Brain microvascular endothelial cell (primary cell): ENCODE data around the gene NOL9.

Experiments
- DNase-seq: peaks from one replicate; pipeline ENCODE4 v3.0.0-alpha.2; 2020
- H3K27ac ChIP-seq: fragments of 250-450 bp; sonication (Bioruptor Pico); 2 replicates; pipeline ENCODE4 v1.5.1; 2020; ENCODE audit warnings: mild to moderate bottlenecking, moderate library complexity
- H3K27me3 ChIP-seq: fragments of 250-450 bp; sonication (Bioruptor Pico); replicated peaks from 2 replicates; pipeline ENCODE4 v1.5.1; 2020; ENCODE audit warnings: mild to moderate bottlenecking
- H3K36me3 ChIP-seq: fragments of 250-450 bp; sonication (Bioruptor Pico); replicated peaks from 2 replicates; pipeline ENCODE4 v1.5.1; 2020; ENCODE audit warnings: mild to moderate bottlenecking
- H3K4me3 ChIP-seq: 2 replicates; pipeline ENCODE4 v1.5.1; 2011; ENCODE audit warnings: low read depth, mild to moderate bottlenecking, control low read depth, low read length, moderate library complexity
- in situ Hi-C: cut with HindIII; loops from 2 replicates; pipeline ENCODE4 v1.10.0; 2017; ENCODE audit warnings: low sequenced_read_pairs, low pct_ligation_motif_present
- TF ChIP-seq, protein P1 (sequence below): IDR thresholded peaks from 2 replicates; pipeline ENCODE4 v1.5.1; 2011; ENCODE audit warnings: low read depth, mild to moderate bottlenecking, moderate library complexity, low read length, control low read depth, inconsistent platforms; ENCODE audit errors: missing control alignments

The NOL9 gene

DNA sequence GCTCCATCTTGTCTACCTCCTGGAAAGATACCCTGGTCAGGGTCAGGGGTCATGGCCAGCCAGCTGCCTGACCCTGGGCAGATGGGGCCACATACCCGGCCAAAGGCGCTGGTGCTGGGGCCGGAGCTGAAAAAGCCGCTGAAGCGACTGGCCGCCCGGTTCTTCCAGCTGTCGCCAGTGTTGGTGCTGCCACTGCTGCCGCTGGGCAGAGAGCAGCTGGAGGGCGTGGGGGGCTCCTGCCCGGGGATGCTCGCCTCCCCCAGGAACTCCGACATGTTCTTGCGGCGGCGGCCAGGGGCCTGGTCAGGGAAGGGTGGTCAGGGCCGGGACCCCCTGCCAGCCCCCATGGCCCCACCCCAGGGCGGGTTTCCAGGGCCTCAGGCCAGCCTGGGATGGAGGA is 81.2 kb downstream of the NOL9 start:
- no peaks in the 10 kb centered on the region for H3K27me3 ChIP-seq
- H3K4me3 ChIP-seq, result no peak overlapping the region
- DNase-seq, result no peak
- TF ChIP-seq, protein P1, sequence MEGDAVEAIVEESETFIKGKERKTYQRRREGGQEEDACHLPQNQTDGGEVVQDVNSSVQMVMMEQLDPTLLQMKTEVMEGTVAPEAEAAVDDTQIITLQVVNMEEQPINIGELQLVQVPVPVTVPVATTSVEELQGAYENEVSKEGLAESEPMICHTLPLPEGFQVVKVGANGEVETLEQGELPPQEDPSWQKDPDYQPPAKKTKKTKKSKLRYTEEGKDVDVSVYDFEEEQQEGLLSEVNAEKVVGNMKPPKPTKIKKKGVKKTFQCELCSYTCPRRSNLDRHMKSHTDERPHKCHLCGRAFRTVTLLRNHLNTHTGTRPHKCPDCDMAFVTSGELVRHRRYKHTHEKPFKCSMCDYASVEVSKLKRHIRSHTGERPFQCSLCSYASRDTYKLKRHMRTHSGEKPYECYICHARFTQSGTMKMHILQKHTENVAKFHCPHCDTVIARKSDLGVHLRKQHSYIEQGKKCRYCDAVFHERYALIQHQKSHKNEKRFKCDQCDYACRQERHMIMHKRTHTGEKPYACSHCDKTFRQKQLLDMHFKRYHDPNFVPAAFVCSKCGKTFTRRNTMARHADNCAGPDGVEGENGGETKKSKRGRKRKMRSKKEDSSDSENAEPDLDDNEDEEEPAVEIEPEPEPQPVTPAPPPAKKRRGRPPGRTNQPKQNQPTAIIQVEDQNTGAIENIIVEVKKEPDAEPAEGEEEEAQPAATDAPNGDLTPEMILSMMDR, result no peak
- H3K36me3 ChIP-seq, result peaks cover 39% of the 10 kb centered on the region
- no peak overlapping the region for H3K27ac ChIP-seq
- in situ Hi-C loops, result no loop called here

DNA sequence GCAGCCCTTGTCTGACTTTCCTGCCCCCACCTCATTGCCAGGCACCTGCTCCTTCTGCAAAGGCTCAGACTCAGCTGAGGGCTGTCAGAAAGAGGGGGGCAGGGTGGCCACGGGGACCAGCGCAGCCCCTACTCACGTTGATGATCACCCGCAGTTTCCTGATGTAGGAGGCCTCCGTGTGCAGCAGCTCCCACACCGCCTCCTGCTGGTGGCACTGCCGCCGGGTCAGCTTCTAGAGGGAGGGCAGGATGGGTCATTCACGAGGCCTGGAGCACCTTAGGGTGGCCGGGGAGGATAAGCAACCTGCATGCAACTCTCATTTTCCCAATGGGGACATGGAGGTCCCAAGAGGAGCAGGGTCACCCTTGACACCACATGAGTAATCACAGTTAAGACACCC is 81.9 kb downstream of the NOL9 start:
- in situ Hi-C loops, result no loop called here
- H3K27ac ChIP-seq, result no peak overlapping the region
- no peak for DNase-seq
- TF ChIP-seq, protein P1, result peak; percentile 54
- H3K36me3 ChIP-seq, result peaks cover 41% of the 10 kb centered on the region
- H3K4me3 ChIP-seq, result no peak overlapping the region
- no peaks in the 10 kb centered on the region for H3K27me3 ChIP-seq

DNA sequence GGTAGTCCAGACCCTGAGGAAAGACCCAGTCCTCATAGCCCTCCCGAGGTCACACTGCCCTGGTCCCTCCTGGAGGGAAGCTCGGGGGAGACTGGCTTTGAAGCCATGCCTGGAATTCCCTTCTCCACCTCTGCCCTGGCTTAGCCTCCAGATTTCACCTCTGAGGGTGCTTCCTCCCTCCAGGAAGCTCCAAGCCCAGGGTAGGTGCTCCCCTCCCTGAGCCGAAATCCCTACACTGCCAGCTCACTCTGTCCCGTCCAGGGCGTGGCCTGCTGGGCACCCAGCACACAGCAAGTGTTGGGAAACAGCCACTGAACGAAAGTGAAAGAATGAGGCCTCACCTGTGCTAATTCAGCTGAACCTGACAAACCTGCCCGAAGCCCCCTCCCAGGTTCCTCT is 82.3 kb downstream of the NOL9 start:
- H3K36me3 ChIP-seq, result peaks cover 46% of the 10 kb centered on the region
- no peak overlapping the region for H3K27ac ChIP-seq
- no peaks in the 10 kb centered on the region for H3K27me3 ChIP-seq
- in situ Hi-C loops, result no loop called here
- DNase-seq, result no peak
- TF ChIP-seq, protein P1, result no peak
- no peak overlapping the region for H3K4me3 ChIP-seq
